ENCODE measurements around the gene IQUB. TPM values are rescaled to one million over a fixed set of nuclear protein-coding genes. Genes with fewer than 3 reads are reported as not detected.
"Not testable (repeated sequence)": the region's sequence is repeated elsewhere in the genome, so short reads cannot be mapped to it uniquely, and the experiment has no call there.

IQUB gene
- polyA plus RNA-seq, 3 donors from 2014 or later: not detected

GRCh38 chr7:123558289-123558874, 24.0 kb upstream of the IQUB start:
- H3K27ac Mint-ChIP-seq: peak overlapping the region in 1 of 6 donors; percentile 10
- H3K27me3 Mint-ChIP-seq (ENCODE audit: low read depth in 3 of 3): peaks cover 0 to 4% (median 3%) of the 10 kb centered on the region in 3 donors
- H3K4me1 Mint-ChIP-seq: peaks cover 2 to 6% of the 10 kb centered on the region in 2 donors
- H3K4me3 Mint-ChIP-seq: no peak overlapping the region
- no peaks in the 10 kb centered on the region for H3K36me3 Mint-ChIP-seq
- H3K9me3 Mint-ChIP-seq: no peaks in the 10 kb centered on the region
- DNase-seq: no peak

GRCh38 chr7:123557398-123558288, 23.2 kb upstream of the IQUB start, which contains the start of gene NDUFA5:
TSS of gene NDUFA5 (minus strand) at chr7:123557818. CDS start at chr7:123557795, 23 bp downstream.
- H3K36me3 Mint-ChIP-seq: peaks cover 4 to 6% (median 4%) of the 10 kb centered on the region in 3 donors
- no peak within 1 kb of the TSS for H3K4me3 Mint-ChIP-seq
- peaks cover 9 to 13% of the 10 kb centered on the region in 2 donors for H3K4me1 Mint-ChIP-seq
- DNase-seq: peak; percentile 96 to 98 (median 98)
- peaks cover 0 to 4% (median 3%) of the 10 kb centered on the region in 3 donors for H3K27me3 Mint-ChIP-seq (ENCODE audit: low read depth in 3 of 3)
- H3K9me3 Mint-ChIP-seq: no peaks in the 10 kb centered on the region
- peak within 1 kb of the TSS in 1 of 6 donors; percentile 10 for H3K27ac Mint-ChIP-seq

DNA sequence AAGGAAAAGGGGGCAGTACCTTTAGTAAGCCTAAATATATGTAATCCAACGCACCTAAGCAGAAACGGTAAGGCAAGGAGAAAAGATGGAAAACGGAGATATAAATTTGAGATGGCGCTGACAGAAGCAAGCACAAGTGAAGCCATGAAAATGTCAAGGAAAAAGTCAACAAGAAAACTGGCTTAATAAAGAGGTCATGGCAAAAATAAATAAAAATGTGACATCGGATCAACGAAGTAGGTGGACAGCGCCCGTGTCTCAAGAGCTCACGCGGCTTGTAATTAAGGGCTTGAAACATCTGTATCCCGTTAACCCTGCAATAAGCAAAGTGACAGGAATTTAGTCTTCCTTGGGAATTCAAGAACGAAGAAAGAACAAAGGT, 22.6 kb upstream of the IQUB start:
- Mint-ChIP-seq H3K27ac (no peak overlapping the region), H3K4me3 (no peak overlapping the region), H3K36me3 (peaks cover 5 to 9% (median 5%) of the 10 kb centered on the region in 3 donors), H3K4me1 (peaks cover 10 to 14% of the 10 kb centered on the region in 2 donors), H3K9me3 (no peaks in the 10 kb centered on the region), H3K27me3 (ENCODE audit: low read depth in 3 of 3) (peaks cover 0 to 4% (median 4%) of the 10 kb centered on the region in 3 donors)
- no peak for DNase-seq

DNA sequence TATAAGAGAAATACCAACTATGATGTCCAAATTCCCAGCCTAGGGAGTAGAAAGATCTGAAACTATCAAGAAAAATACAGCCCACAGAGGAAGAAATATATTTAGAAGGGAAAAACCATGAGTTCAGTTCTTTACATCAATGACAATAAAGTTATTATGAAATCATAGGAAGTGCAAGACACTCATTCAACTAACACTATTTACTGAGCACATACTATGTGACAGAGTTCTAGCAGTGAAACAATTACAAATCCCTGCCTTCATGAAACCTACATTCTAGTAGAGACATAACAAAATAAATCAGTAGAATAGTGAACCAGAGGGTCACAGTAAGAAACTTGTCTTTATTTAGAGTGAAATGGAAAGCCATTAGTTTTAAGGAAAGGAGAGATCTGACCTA, 21.1 kb upstream of the IQUB start:
- H3K4me1 Mint-ChIP-seq: peaks cover 10 to 14% of the 10 kb centered on the region in 2 donors
- peaks cover 5 to 11% (median 5%) of the 10 kb centered on the region in 3 donors for H3K36me3 Mint-ChIP-seq
- H3K4me3 Mint-ChIP-seq: no peak overlapping the region
- DNase-seq: no peak
- H3K27ac Mint-ChIP-seq: no peak overlapping the region
- no peaks in the 10 kb centered on the region for H3K9me3 Mint-ChIP-seq
- peaks cover 0 to 3% (median 0%) of the 10 kb centered on the region in 3 donors for H3K27me3 Mint-ChIP-seq (ENCODE audit: low read depth in 3 of 3)

DNA sequence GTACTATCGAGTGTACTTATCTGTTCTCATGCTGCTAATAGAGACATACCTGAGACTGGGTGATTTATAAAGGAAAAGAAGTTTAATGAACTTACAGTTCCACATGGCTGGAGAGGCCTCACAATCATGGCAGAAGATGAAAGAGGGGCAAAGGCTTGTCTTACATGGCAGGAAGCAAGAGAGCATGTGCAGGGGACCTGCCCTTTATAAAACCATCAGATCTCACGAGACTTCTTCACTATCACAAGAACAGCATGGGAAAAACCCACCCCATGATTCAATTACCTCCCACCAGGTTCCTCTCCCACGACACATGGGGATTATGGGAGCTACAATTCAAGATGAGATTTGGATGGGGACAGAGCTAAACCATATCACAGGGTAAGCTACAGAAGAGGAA, 18.8 kb upstream of the IQUB start:
- H3K27me3 Mint-ChIP-seq (ENCODE audit: low read depth in 3 of 3): peaks cover 0 to 2% (median 0%) of the 10 kb centered on the region in 3 donors
- H3K4me1 Mint-ChIP-seq: peaks cover 10 to 23% of the 10 kb centered on the region in 2 donors
- H3K36me3 Mint-ChIP-seq: peaks cover 9 to 26% (median 10%) of the 10 kb centered on the region in 3 donors
- H3K27ac Mint-ChIP-seq: peak overlapping the region in 1 of 6 donors; percentile 8
- H3K9me3 Mint-ChIP-seq: no peaks in the 10 kb centered on the region
- no peak overlapping the region for H3K4me3 Mint-ChIP-seq
- no peak for DNase-seq

- H3K4me1 Mint-ChIP-seq: peaks cover 10 to 25% of the 10 kb centered on the region in 2 donors
- H3K9me3 Mint-ChIP-seq: no peaks in the 10 kb centered on the region
- H3K36me3 Mint-ChIP-seq: peaks cover 9 to 27% (median 12%) of the 10 kb centered on the region in 3 donors
- H3K4me3 Mint-ChIP-seq: no peak overlapping the region
- DNase-seq: no peak
- H3K27me3 Mint-ChIP-seq (ENCODE audit: low read depth in 3 of 3): peaks cover 0 to 2% (median 0%) of the 10 kb centered on the region in 3 donors
- H3K27ac Mint-ChIP-seq: peak overlapping the region in 1 of 6 donors; percentile 36
These were observed 18.2 kb upstream of the IQUB start for GRCh38 chr7:123552641-123553040.

- Mint-ChIP-seq H3K4me1 (peaks cover 10 to 29% of the 10 kb centered on the region in 2 donors), H3K36me3 (peaks cover 9 to 27% (median 17%) of the 10 kb centered on the region in 3 donors)
- H3K27me3 Mint-ChIP-seq (ENCODE audit: low read depth in 3 of 3); H3K9me3 Mint-ChIP-seq; H3K4me3 Mint-ChIP-seq; DNase-seq; H3K27ac Mint-ChIP-seq: not testable (repeated sequence)
These were observed 17.7 kb upstream of the IQUB start for GRCh38 chr7:123552134-123552533.

- H3K4me1 Mint-ChIP-seq: peaks cover 8 to 37% of the 10 kb centered on the region in 2 donors
- no peak overlapping the region for H3K4me3 Mint-ChIP-seq
- peak overlapping the region in 2 of 6 donors; percentile 13 to 48 for H3K27ac Mint-ChIP-seq
- DNase-seq: no peak
- peaks cover 0 to 2% (median 0%) of the 10 kb centered on the region in 3 donors for H3K27me3 Mint-ChIP-seq (ENCODE audit: low read depth in 3 of 3)
- peaks cover 15 to 27% (median 17%) of the 10 kb centered on the region in 3 donors for H3K36me3 Mint-ChIP-seq
- no peaks in the 10 kb centered on the region for H3K9me3 Mint-ChIP-seq
These were observed 14.0 kb upstream of the IQUB start for GRCh38 chr7:123548406-123548805.

GRCh38 chr7:123539871-123540270, 5.5 kb upstream of the IQUB start:
- Mint-ChIP-seq H3K27ac (no peak overlapping the region), H3K4me1 (peaks cover 6 to 11% of the 10 kb centered on the region in 2 donors), H3K36me3 (peaks cover 0 to 6% (median 3%) of the 10 kb centered on the region in 3 donors), H3K4me3 (no peak overlapping the region), H3K9me3 (no peaks in the 10 kb centered on the region), H3K27me3 (ENCODE audit: low read depth in 3 of 3) (peaks cover 0 to 3% (median 1%) of the 10 kb centered on the region in 3 donors)
- DNase-seq: no peak

DNA sequence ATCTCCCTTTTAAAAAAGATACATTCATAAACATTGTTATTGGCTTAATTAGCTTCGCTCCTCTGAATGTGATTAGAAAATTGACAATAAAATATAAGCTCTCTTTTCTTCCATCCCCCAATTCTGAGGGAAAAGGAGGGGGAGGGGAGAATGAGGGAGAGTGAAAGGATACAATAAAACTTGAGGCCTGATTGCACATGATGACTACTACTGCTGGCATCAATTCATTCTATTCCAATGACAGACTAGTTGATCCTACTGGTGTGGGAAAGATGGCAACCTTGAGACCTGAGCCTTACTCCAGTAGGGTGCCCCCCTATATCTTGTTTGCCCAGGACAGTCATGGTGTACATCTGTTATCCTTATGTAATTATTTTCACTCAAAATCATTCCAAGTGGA, 4.5 kb upstream of the IQUB start:
- H3K27me3 Mint-ChIP-seq (ENCODE audit: low read depth in 3 of 3): peaks cover 2 to 10% (median 8%) of the 10 kb centered on the region in 3 donors
- H3K36me3 Mint-ChIP-seq: peaks cover 0 to 6% (median 3%) of the 10 kb centered on the region in 3 donors
- no peak overlapping the region for H3K4me3 Mint-ChIP-seq
- H3K4me1 Mint-ChIP-seq: peaks cover 12 to 17% of the 10 kb centered on the region in 2 donors
- H3K27ac Mint-ChIP-seq: no peak overlapping the region
- no peaks in the 10 kb centered on the region for H3K9me3 Mint-ChIP-seq
- no peak for DNase-seq

- no peak for DNase-seq
- Mint-ChIP-seq H3K4me3 (no peak overlapping the region), H3K4me1 (peaks cover 17 to 23% of the 10 kb centered on the region in 2 donors), H3K27ac (peak overlapping the region in 1 of 6 donors; percentile 12), H3K27me3 (ENCODE audit: low read depth in 3 of 3) (peaks cover 2 to 10% (median 8%) of the 10 kb centered on the region in 3 donors), H3K9me3 (no peaks in the 10 kb centered on the region), H3K36me3 (peaks cover 0 to 6% (median 3%) of the 10 kb centered on the region in 3 donors)
These were observed 3.9 kb upstream of the IQUB start for GRCh38 chr7:123538189-123538714.

DNA sequence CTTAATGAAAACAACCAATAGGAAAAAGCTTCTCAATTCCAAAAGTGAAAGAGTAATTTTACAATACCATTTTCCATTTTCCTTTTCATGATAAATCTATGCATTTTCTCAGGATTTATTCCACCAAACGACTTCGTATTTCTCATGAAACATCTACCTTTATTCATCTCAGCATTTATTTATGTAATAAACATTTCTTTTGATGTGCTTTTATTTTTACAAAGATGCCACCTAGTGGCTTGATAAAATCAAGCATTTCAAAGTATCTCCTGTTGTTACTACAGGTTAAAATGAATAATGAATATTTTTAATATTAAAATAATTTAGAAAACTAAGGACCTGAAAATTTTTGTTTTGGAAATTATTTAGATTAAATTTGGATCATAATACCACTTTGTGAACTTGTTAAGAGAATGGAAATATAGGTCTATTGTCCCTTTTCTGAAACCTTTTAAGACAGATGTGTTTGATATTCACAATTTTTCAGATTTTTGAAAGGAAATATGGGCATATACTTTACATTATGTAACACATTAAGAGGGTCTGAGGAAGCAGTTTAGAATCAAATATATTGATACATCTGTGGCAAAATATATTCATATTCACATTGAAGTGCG, 2.7 kb upstream of the IQUB start:
- no peak overlapping the region for H3K27ac Mint-ChIP-seq
- H3K36me3 Mint-ChIP-seq: peaks cover 0 to 5% (median 3%) of the 10 kb centered on the region in 3 donors
- no peaks in the 10 kb centered on the region for H3K9me3 Mint-ChIP-seq
- H3K27me3 Mint-ChIP-seq (ENCODE audit: low read depth in 3 of 3): peaks cover 2 to 12% (median 11%) of the 10 kb centered on the region in 3 donors
- H3K4me1 Mint-ChIP-seq: peaks cover 24 to 33% of the 10 kb centered on the region in 2 donors
- peak in 1 of 3 donors; percentile 27 for DNase-seq
- H3K4me3 Mint-ChIP-seq: no peak overlapping the region

DNA sequence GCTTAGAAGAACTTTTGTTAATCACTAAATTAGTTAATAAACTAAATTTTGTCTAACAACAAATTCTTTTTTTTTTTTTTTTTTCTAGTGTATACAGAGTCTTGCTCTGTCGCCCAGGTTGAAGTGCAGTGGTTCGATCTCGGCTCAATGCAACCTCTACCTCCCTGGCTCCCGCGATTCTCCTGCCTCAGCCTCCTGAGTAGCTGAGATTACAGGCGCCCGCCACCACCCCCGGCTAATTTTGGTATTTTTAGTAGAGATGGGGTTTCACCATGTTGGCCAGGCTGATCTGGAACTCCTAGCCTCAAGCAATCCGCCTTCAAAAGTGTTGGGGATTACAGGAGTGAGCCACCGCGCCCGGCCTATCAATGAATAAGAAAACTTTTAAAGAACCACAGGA, 1.1 kb upstream of the IQUB start:
- peak overlapping the region in 1 of 6 donors; percentile 73 for H3K27ac Mint-ChIP-seq

More for the DNA sequence above, 1.1 kb upstream of the IQUB start:
- no peak for DNase-seq
- H3K4me3 Mint-ChIP-seq: peak overlapping the region in 4 of 5 donors; percentile 47 to 94 (median 90)
- H3K9me3 Mint-ChIP-seq: no peaks in the 10 kb centered on the region
- no peaks in the 10 kb centered on the region for H3K36me3 Mint-ChIP-seq
- peaks cover 3 to 12% (median 11%) of the 10 kb centered on the region in 3 donors for H3K27me3 Mint-ChIP-seq (ENCODE audit: low read depth in 3 of 3)
- peaks cover 24 to 34% of the 10 kb centered on the region in 2 donors for H3K4me1 Mint-ChIP-seq
